Loucy (cell line): Measurements from ENCODE around the gene ADAMTS2.

ENCODE experiments used
- EZH2phosphoT487 ChIP-seq: fragments of 200-600 bp; IDR thresholded peaks from 2 replicates; pipeline ENCODE4 v1.6.1; 2018; ENCODE audit warnings: antibody characterized with exemption, mild to moderate bottlenecking, moderate library complexity, borderline replicate concordance
- TF ChIP-seq, protein P1 (sequence below): fragments of 200-600 bp; sonication (generic); conservative IDR thresholded peaks from 2 replicates; pipeline ENCODE4 v1.5.1; 2014; ENCODE audit warnings: mild to moderate bottlenecking, antibody characterized with exemption, low read length

DNA sequence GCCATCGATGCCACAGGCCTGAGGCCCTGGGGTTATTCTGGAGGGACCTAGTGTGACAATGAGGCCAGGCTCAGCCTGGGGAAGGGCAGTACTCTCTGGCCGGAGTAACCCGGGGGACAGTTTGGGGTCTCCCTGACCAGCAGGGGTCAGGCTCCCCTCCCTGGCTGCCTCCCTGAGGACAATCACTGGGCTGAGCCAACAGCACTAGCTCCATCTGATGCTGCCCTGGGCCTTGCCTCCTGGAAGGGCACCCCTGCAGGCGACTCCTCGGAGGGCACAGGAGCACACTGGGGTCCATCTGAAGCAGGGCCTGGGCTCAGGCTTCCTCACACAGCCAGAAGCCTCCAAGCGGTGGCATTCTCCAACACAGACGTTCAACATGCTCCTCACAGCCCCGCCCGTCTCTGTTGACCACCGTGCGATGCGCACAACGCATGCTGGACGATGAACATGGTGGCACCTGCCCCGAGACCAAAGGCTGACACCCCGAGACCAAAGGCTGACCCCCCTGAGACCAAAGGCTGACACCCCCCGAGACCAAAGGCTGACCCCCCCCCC is 68.3 kb downstream of the ADAMTS2 start:
- TF ChIP-seq, protein P1, sequence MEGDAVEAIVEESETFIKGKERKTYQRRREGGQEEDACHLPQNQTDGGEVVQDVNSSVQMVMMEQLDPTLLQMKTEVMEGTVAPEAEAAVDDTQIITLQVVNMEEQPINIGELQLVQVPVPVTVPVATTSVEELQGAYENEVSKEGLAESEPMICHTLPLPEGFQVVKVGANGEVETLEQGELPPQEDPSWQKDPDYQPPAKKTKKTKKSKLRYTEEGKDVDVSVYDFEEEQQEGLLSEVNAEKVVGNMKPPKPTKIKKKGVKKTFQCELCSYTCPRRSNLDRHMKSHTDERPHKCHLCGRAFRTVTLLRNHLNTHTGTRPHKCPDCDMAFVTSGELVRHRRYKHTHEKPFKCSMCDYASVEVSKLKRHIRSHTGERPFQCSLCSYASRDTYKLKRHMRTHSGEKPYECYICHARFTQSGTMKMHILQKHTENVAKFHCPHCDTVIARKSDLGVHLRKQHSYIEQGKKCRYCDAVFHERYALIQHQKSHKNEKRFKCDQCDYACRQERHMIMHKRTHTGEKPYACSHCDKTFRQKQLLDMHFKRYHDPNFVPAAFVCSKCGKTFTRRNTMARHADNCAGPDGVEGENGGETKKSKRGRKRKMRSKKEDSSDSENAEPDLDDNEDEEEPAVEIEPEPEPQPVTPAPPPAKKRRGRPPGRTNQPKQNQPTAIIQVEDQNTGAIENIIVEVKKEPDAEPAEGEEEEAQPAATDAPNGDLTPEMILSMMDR: no peak
- no peak for TF ChIP-seq EZH2phosphoT487
